ENCODE data around the gene ACOT6.
"Not testable (repeated sequence)": the region's sequence is repeated elsewhere in the genome, so short reads cannot be mapped to it uniquely, and the experiment has no call there.

ACOT6 gene

GRCh38 chr14:73602994-73603393 is 9.3 kb upstream of the ACOT6 start:
- no peak for DNase-seq

GRCh38 chr14:73606271-73606670 is 6.0 kb upstream of the ACOT6 start:
- DNase-seq = no peak

GRCh38 chr14:73607241-73607640 is 5.1 kb upstream of the ACOT6 start:
- no peak for DNase-seq

- no peak for DNase-seq
These were observed 1.6 kb upstream of the ACOT6 start for GRCh38 chr14:73610687-73611086.

- DNase-seq = no peak
These were observed 698 bp downstream of the ACOT6 start for GRCh38 chr14:73613046-73613383.

- no peak for DNase-seq
These were observed 1.2 kb downstream of the ACOT6 start for GRCh38 chr14:73613419-73613963.

- DNase-seq = no peak
These were observed 4.5 kb downstream of the ACOT6 start for GRCh38 chr14:73616831-73617230.

- DNase-seq = no peak
These were observed 7.2 kb downstream of the ACOT6 start for GRCh38 chr14:73619524-73619923.

- DNase-seq = no peak
These were observed 8.0 kb downstream of the ACOT6 start for GRCh38 chr14:73620268-73620667.

GRCh38 chr14:73623504-73624054 is 11.3 kb downstream of the ACOT6 start:
- no peak for DNase-seq

- no peak for DNase-seq
These were observed 13.4 kb downstream of the ACOT6 start for GRCh38 chr14:73625706-73626105.

- DNase-seq = no peak
These were observed 14.8 kb downstream of the ACOT6 start for GRCh38 chr14:73627151-73627558.

GRCh38 chr14:73630009-73630780 is 17.9 kb downstream of the ACOT6 start:
- no peak for DNase-seq

GRCh38 chr14:73633116-73634010 is 21.0 kb downstream of the ACOT6 start:
- peak; percentile 60 for DNase-seq

GRCh38 chr14:73634011-73634833 is 21.9 kb downstream of the ACOT6 start:
- no peak for DNase-seq

GRCh38 chr14:73636355-73636754 is 24.0 kb downstream of the ACOT6 start:
- DNase-seq = not testable (repeated sequence)

- DNase-seq = no peak
These were observed 25.5 kb downstream of the ACOT6 start for GRCh38 chr14:73637830-73638229.

GRCh38 chr14:73640796-73641365 is 28.6 kb downstream of the ACOT6 start:
- no peak for DNase-seq

- DNase-seq = peak; percentile 91
These were observed 32.4 kb downstream of the ACOT6 start, which contains the start of gene DNAL1 for GRCh38 chr14:73644531-73645247. Gene DNAL1 (plus strand): TSS chr14:73644986. CDS start chr14:73645040, 54 bp downstream.

- DNase-seq = no peak
These were observed 32.9 kb downstream of the ACOT6 start for GRCh38 chr14:73645248-73645610.

- DNase-seq = no peak
These were observed 38.7 kb downstream of the ACOT6 start for GRCh38 chr14:73651005-73651404.

- DNase-seq = no peak
These were observed 43.5 kb downstream of the ACOT6 start for GRCh38 chr14:73655851-73656250.
